Keratinocyte (primary cell): ENCODE results near the gene HPF1. TPM values are rescaled to one million over a fixed set of nuclear protein-coding genes. Genes with fewer than 3 reads are reported as not detected.
A peak's percentile ranks its signal among the peaks of the same experiment; 100 is the strongest.
"Not testable (repeated sequence)": the region's sequence is repeated elsewhere in the genome, so short reads cannot be mapped to it uniquely, and the experiment has no call there.

Experiments used
- DNase-seq: peaks from one replicate; pipeline ENCODE4 v3.0.0-alpha.2; 2011; ENCODE audit warnings: low read depth, missing footprints, low spot score
- FAIRE-seq: peaks from 2 replicates; lab custom pipeline; 2011; peaks lifted over from hg19 to GRCh38; lab: Jason Lieb, UNC
- H2AFZ ChIP-seq: 2 replicates; pipeline ENCODE4 v1.6.0; 2012; ENCODE audit warnings: low read length, control low read depth, inconsistent platforms; ENCODE audit not compliant: control insufficient read depth
- H3K27ac ChIP-seq: 2 replicates; pipeline ENCODE4 v1.5.1; 2011; ENCODE audit warnings: low read length; ENCODE audit not compliant: control insufficient read depth, insufficient read depth
- H3K27me3 ChIP-seq: 3 replicates; pipeline ENCODE4 v1.6.0; 2011; ENCODE audit warnings: low read length; ENCODE audit not compliant: control insufficient read depth, insufficient read depth; ENCODE audit errors: extremely low read depth
- H3K36me3 ChIP-seq, 2 experiments: 2 replicates in 1 of 2; 3 replicates in 1 of 2; pipeline ENCODE4 v1.5.1; 2011; ENCODE audit warnings: low read length in 2 of 2, mild to moderate bottlenecking in 1 of 2; ENCODE audit not compliant: control insufficient read depth in 2 of 2, insufficient read depth in 2 of 2; ENCODE audit errors: extremely low read depth in 1 of 2
- H3K4me1 ChIP-seq: 3 replicates; pipeline ENCODE4 v1.5.1; 2011; ENCODE audit warnings: low read length; ENCODE audit not compliant: control insufficient read depth, insufficient read depth; ENCODE audit errors: extremely low read depth
- H3K4me2 ChIP-seq: 3 replicates; pipeline ENCODE4 v1.6.0; 2011; ENCODE audit warnings: low read depth, low read length; ENCODE audit not compliant: control insufficient read depth, insufficient read depth; ENCODE audit errors: extremely low read depth
- H3K4me3 ChIP-seq, 3 experiments: fragments of 200-600 bp in 1 of 3; sonication (generic) in 1 of 3; 2 replicates in 2 of 3; 3 replicates in 1 of 3; pipeline ENCODE4 v1.5.1; 2011 to 2016; ENCODE audit warnings: low read length in 3 of 3, mild to moderate bottlenecking in 3 of 3, control low read depth in 2 of 3, inconsistent platforms in 1 of 3, low read depth in 1 of 3, mixed read lengths in 1 of 3, mixed run types in 1 of 3, moderate library complexity in 1 of 3; ENCODE audit not compliant: control insufficient read depth in 2 of 3, insufficient read depth in 2 of 3; ENCODE audit errors: extremely low read depth in 1 of 3
- H3K79me2 ChIP-seq: 2 replicates; pipeline ENCODE4 v1.6.0; 2012; ENCODE audit warnings: low read length; ENCODE audit not compliant: control insufficient read depth, insufficient read depth
- H3K9ac ChIP-seq: 3 replicates; pipeline ENCODE4 v1.6.0; 2011; ENCODE audit warnings: low read length; ENCODE audit not compliant: control insufficient read depth, insufficient read depth; ENCODE audit errors: extremely low read depth
- H3K9me1 ChIP-seq: 3 replicates; pipeline ENCODE4 v1.6.0; 2011; ENCODE audit warnings: low read length; ENCODE audit not compliant: control insufficient read depth, insufficient read depth; ENCODE audit errors: extremely low read depth
- H3K9me3 ChIP-seq: 2 replicates; pipeline ENCODE4 v1.5.1; 2012; ENCODE audit warnings: low read depth, low read length; ENCODE audit not compliant: control insufficient read depth
- H4K20me1 ChIP-seq: 3 replicates; pipeline ENCODE4 v1.6.0; 2011; ENCODE audit warnings: low read length; ENCODE audit not compliant: control insufficient read depth, insufficient read depth; ENCODE audit errors: extremely low read depth
- CTCF ChIP-seq, 3 experiments: IDR thresholded peaks in 1 of 3; conservative IDR thresholded peaks in 1 of 3; optimal IDR thresholded peaks in 1 of 3; 2 replicates in 2 of 3; 3 replicates in 1 of 3; pipeline versions ENCODE3 to v1.5.1; 2011; ENCODE audit warnings: low read length in 3 of 3, mild to moderate bottlenecking in 3 of 3, moderate library complexity in 2 of 3, control low read depth in 1 of 3, inconsistent platforms in 1 of 3; ENCODE audit not compliant: insufficient read depth in 2 of 3; ENCODE audit errors: extremely low read depth in 1 of 3
- EZH2 ChIP-seq: IDR thresholded peaks from one replicate; pipeline ENCODE4 v1.6.1; 2012; ENCODE audit warnings: inconsistent platforms, mild to moderate bottlenecking, low read length, moderate library complexity
- dilution Hi-C: fragments of 300-500 bp; cut with MboI; formaldehyde crosslinking; loops from one replicate; pipeline ENCODE4 v1.7.0; 2020; ENCODE audit warnings: low sequenced_read_pairs; ENCODE audit not compliant: extremely low pct_ligation_motif_present
- polyA minus RNA-seq, 3 experiments: library from RNA; depleted of rRNA, polyadenylated mRNA; stranded (reverse); fragments of >200 nt; gene quantifications; 1 replicate in 1 of 3; 2 replicates in 1 of 3; 3 replicates in 1 of 3; pipeline ENCODE4 v1.2.3, GENCODE V29; 2011
- polyA plus RNA-seq, 5 experiments: library from polyadenylated mRNA; depleted of rRNA in 3 of 5; stranded (reverse) in 3 of 5; stranded (forward) in 1 of 5; unstranded in 1 of 5; fragments of >200 nt; gene quantifications; 1 replicate in 1 of 5; 2 replicates in 3 of 5; 3 replicates in 1 of 5; pipeline versions ENCODE4 v1.2.1 to v1.2.3, GENCODE V29; 2011 to 2012; ENCODE audit warnings: missing spikeins in 2 of 5, low read depth in 1 of 5, low replicate concordance in 1 of 5

The HPF1 gene
- polyA plus RNA-seq, result 7.3 to 19.1 TPM (median 15.7 TPM) in 3 replicates
- 7.5 TPM for polyA plus RNA-seq (2011; ENCODE audit: low read depth)
- 9.7 and 16.2 TPM in 2 replicates for polyA plus RNA-seq (2011; cell fraction: cytosol; rRNA removed)
- polyA plus RNA-seq (2011; cell fraction: nucleus; rRNA removed), result 8.3 and 13.1 TPM in 2 replicates
- 11.6 and 15.2 TPM in 2 replicates for polyA plus RNA-seq (2012; ENCODE audit: low replicate concordance)
- polyA minus RNA-seq, result 1.2 to 4.1 TPM (median 2.5 TPM) in 3 replicates
- polyA minus RNA-seq (2011; cell fraction: cytosol; rRNA and poly(A)+ RNA removed), result 5.6 TPM
- polyA minus RNA-seq (2011; cell fraction: nucleus; rRNA and poly(A)+ RNA removed), result 0.63 and 4.9 TPM in 2 replicates

GRCh38 chr4:169757575-169758184 is at the start of gene HPF1:
Gene HPF1 (minus strand): TSS chr4:169757944. CDS start chr4:169757877, 67 bp downstream.
- Histone ChIP-seq H3K9ac (peak within 1 kb of the TSS; percentile 82), H4K20me1 (no peaks in the 10 kb centered on the region), H3K27ac (peak within 1 kb of the TSS; percentile 61), H3K27me3 (no peaks in the 10 kb centered on the region), H3K4me1 (peaks cover 17% of the 10 kb centered on the region), H3K36me3 (no peaks in the 10 kb centered on the region), H3K4me3 (peak within 1 kb of the TSS; percentile 80 to 93 (median 92)), H3K79me2 (peaks cover 9% of the 10 kb centered on the region), H3K4me2 (peak within 1 kb of the TSS; percentile 92), H2AFZ (peak within 1 kb of the TSS; percentile 95), H3K9me3 (no peaks in the 10 kb centered on the region), H3K9me1 (no peaks in the 10 kb centered on the region)
- peak; percentile 72 for FAIRE-seq
- TF ChIP-seq EZH2 (no peak), CTCF (optimal IDR thresholded peaks at IDR 0.05 in 1 of 3, IDR thresholded peaks at IDR 0.05 in 1 of 3, conservative IDR thresholded peaks at IDR 0.05 in 1 of 3; ENCODE audit: extremely low read depth in 1 of 3, insufficient read depth in 2 of 3, low read length in 3 of 3) (no peak)
- DNase-seq, result peak; percentile 19
- dilution Hi-C loops, result no loop called here

GRCh38 chr4:169806770-169807169 is 49.0 kb upstream of the HPF1 start:
- dilution Hi-C loops, result loop anchor here (25.0 kb wide), 1 partner anchor 231 kb away; the partner anchor contains the start of gene MFAP3L
- H3K4me2 ChIP-seq, H2AFZ ChIP-seq, DNase-seq, H3K36me3 ChIP-seq, FAIRE-seq, H3K79me2 ChIP-seq, H3K27me3 ChIP-seq, H3K27ac ChIP-seq, H3K9ac ChIP-seq, H3K4me3 ChIP-seq, H4K20me1 ChIP-seq, H3K9me3 ChIP-seq, H3K4me1 ChIP-seq, H3K9me1 ChIP-seq: not testable (repeated sequence)
